HG03108 (cell line): ENCODE measurements around the gene SLC35G2.
A peak's percentile ranks its signal among the peaks of the same experiment; 100 is the strongest.
"Not testable (repeated sequence)": the region's sequence is repeated elsewhere in the genome, so short reads cannot be mapped to it uniquely, and the experiment has no call there.

Experiments
- ATAC-seq: cut with Tn5 transposase; IDR thresholded peaks from one replicate; pipeline ENCODE4 v1.9.1; 2021; ENCODE audit warnings: moderate library complexity; ENCODE audit not compliant: unreplicated experiment

The SLC35G2 gene

GRCh38 chr3:136835089-136835812 is 16.3 kb downstream of the SLC35G2 start:
- ATAC-seq, result no peak

DNA sequence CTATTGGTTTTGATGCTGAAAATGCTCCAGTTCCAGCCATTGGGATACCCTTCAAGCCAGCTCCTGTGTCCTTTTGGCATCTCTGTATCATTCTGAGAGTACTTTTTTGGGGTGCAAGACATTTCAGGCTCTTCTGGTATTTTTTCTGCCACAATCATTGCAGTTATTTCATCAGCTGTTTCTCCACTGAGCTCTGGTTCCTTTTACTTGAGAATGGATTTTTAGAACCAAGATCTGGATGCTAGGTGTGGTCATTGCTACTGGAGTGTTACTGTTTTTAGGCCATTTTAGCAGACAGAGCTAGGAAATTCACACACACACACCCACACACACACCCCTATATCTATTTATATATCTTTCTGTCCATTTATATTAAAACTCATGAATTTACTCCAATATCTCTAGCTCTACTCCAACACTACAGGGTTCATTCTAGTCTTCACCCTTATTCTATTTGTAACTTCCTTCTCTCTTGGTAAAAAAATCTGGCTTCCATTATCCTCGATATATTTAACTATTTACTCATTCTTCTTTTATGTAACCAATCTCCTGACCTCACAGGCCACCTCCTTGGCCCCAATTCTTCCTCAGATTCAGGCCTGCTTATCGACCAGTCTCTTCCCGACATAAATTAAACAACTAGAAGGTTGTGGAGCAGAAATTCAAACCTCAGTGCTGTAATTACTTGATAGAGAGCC is 17.0 kb downstream of the SLC35G2 start:
- no peak for ATAC-seq

DNA sequence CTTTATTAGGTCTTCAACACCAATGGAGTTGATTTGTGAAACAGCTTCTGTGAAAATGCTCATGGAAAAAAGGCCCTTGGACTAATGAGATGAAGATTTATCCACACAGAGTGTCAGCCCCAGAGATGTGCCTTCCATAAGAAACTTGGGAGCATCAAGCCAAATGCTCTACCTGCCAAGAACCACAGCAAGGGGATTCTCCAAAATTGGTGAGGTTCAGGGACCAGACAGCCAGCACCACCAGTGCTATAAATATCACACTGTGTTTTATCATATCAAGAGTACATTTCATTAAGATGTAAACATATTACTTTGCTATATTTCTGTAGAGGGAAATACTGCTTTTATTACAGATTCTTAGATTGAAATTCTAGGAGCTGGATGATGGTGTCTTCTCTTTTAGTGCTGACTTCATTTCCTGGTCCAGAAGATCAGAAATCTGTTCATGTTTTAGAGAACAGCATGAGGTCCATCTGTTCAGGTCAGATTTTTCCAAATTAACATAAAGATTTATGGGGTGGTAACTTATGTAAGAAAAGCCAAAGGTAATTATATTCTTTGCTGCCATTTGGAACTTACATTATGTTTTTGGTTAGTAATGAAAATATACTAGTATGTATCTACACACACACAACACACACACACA is 17.7 kb downstream of the SLC35G2 start:
- ATAC-seq, result no peak

DNA sequence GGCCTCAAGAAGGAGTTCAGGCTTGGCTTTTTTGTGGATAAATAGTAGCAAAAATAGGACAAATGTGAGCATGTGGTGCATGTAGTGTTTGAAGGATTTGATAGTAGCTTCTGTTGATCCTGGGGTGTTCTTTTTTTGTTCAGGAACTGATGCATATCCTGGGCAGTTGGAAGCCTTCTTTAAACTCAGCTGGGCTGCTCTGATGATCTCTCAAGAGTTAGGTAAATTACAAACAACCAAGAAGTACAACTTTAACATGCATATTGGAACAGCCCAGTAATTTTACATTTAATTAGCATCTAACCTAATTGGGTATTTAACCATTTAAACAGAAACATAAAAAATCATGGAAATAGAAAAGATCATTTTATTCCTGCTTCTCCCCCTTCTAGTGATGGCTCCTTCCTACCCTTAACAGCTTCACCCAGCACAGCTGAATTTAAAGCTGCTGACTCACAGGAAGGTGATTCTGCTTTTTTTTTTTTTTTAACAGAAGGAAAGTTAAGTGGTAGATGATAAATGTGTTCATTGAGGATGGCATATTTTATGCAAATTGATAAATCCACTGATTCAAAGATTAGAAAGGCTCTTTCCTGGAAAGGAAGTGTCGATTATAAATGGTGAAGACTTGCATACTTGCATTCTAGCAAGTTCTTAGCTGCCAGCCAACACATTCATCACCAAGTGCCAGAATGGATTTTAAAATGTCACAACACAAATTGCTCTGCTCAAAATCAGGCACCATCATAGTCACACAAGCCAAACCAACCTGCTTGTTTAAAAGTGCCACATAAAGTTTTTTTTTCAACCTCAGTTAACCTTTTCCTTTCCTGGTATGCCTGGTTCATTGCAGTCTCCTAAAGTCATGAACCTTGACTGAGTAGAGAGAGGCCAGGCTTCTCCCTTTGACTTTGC is 20.0 kb downstream of the SLC35G2 start:
- no peak for ATAC-seq

DNA sequence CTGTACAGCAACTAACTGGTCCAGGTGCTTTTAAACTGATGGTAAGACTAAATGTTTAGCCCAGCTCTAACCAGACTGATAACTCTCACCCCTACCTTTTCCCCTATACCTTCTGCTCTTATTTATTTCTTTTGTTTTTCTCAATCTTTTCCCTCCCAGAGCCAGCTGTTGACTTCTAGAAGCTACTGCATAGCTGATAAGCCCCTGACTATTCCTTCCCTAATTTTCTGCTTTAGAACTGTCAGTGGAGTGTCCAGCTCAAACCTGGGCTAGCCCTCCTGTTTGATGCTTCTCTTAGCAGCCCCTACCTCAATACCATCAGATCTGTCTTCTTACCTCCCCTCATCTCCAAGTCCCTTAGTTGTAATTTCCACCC is 20.6 kb downstream of the SLC35G2 start:
- ATAC-seq, result no peak

- ATAC-seq, result no peak
Measured at GRCh38 chr3:136840252-136840651, 21.3 kb downstream of the SLC35G2 start.

- no peak for ATAC-seq
Measured at GRCh38 chr3:136842294-136842693, 23.4 kb downstream of the SLC35G2 start.

- no peak for ATAC-seq
Measured at GRCh38 chr3:136844724-136845123, 25.8 kb downstream of the SLC35G2 start.

DNA sequence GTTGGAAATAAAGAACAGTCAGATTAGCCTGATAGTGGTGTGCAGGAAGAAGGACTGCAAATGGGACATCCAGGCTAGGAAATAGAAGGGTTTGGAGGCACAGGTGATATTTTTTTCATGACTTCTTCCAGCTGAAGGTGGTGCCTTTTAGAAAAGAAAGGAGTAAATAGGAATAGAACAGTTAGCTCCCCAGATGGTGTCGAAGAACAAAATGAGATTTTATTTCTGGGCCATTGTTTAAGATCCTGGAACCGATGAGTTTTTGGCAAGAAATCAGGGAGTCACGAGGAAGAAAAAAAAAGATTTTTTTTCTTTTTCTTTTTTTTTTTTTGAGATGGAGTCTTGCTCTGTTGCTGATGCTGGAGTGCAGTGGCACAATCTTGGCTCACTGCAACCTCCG is 33.3 kb downstream of the SLC35G2 start:
- no peak for ATAC-seq

GRCh38 chr3:136856665-136857064 is 37.7 kb downstream of the SLC35G2 start:
- no peak for ATAC-seq

GRCh38 chr3:136858381-136858780 is 39.5 kb downstream of the SLC35G2 start:
- ATAC-seq, result no peak

DNA sequence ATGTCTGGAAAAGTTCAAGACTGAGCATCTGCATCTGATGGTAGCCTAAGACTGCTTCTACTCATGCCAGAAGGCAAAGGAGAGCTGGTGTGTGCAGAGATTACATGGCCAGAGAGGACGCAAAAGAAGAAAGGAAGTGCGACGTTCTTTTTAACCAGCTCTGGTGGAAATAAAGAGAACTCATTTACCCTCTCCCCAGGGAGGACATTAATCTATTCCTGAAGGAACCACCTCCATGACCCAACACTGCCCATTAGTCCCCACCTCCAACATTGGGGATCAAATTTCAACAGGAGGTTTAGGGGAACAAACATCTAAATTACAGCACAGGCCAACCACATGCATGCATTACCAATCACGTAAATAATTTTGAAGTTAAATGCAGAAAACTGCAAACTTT is 41.6 kb downstream of the SLC35G2 start:
- ATAC-seq, result no peak

DNA sequence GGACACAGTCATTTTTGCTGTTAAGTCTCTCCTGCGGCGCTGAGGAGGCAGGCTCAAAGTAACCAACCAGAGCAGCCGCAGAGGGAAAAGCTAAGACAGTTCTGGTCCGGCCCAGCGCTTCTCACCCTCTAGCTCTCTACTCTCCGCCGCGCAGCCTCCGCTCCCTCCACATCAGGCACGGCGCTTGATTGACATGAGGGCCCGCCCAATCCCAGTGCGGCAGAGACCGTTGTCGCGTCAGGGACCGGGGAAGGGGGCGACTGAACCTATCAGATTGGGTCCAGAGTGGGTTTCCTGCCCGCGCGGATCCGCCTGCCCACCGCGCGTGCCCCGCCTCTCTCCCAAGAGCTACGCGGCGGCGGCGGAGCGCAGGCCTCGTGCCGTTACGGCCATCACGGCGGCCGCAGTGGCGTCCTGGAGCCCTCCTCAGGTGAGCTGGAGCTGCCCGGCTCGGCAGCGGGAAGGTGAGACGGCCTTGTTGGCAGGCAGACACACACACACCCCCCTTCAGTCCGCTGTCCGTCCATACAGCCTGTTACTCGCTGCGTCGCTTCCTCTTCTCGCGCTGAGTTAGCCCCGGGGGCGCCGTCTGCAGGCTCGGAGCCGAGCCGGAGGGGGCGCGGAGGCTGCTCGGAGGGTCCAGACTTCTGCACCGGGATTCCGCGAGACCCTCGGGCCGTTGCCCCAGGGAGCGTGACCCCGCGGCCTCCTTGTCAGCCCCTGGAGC is 43.1 kb downstream of the SLC35G2 start, which contains the start of gene NCK1:
Gene NCK1 (plus strand): TSS at position 319 of the 727 bp plus-strand sequence. CDS start 65,794 bp downstream, outside the sequence.
- ATAC-seq, result peak; percentile 96

GRCh38 chr3:136862617-136863322 is 43.8 kb downstream of the SLC35G2 start:
- peak; percentile 4 for ATAC-seq

DNA sequence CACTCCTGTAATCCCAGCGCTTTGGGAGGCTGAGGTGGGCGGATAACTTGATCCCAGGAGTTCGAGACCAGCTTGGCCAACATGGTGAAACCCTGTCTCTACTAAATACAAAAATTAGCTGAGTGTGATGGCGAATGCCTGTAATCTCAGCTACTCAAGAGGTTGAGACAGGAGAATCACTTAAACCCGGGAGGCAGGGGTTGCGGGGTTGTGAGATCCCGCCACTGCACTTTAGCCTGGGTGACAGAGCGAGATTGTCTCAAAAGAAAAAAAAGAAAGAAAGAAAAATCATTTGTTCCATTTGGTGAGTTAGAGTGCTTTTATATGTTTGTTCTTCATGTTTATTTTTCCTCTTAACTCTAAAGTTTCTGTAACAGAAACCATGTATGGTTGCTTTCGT is 50.4 kb downstream of the SLC35G2 start:
- no peak for ATAC-seq

GRCh38 chr3:136872258-136872657 is 53.3 kb downstream of the SLC35G2 start:
- not testable (repeated sequence) for ATAC-seq

- ATAC-seq, result not testable (repeated sequence)
Measured at GRCh38 chr3:136879510-136879909, 60.6 kb downstream of the SLC35G2 start.

- no peak for ATAC-seq
Measured at GRCh38 chr3:136882571-136882970, 63.6 kb downstream of the SLC35G2 start.

DNA sequence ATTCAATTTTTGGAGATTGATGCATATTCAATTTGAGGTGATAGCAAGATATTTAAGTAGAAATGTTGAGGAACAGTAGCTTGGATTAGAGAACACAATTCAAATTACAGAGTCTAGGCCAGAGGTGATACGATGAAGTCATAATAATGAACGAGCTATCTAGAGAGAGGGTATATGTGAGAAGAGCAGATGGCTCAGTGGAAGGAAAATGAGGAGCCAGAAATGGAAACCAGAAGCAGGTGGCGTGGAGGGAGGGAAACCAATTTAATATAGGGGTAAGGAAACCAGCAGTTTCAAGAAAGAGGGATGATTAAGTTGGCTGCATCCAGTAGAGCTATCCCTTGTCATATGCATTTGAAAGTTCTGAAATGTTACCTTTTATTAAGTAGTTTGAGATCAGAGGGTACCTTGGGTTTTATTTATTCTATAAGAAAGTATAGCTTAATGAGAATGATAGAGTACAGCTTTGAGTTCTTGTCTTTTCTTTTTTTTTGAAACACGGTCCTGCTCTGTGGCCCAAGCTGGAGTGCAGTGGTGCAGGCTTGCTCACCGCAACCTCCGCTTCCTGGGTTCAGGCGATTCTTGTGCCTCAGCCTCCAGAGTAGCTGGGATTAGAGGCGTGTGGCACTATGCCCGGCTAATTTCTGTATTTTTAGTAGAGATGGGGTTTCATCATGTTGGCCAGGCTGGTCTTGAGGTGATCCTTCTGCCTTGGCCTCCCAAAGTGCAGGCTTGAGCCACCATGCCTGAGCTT is 65.2 kb downstream of the SLC35G2 start:
- ATAC-seq, result no peak
